ENCODE measurements around the gene ST8SIA2. TPM values are rescaled to one million over a fixed set of nuclear protein-coding genes. Genes with fewer than 3 reads are reported as not detected.

ST8SIA2 gene
- total RNA-seq, 1 donor from 2014 or later, result 13.6 TPM

GRCh38 chr15:92416557-92416956, 22.9 kb downstream of the ST8SIA2 start:
- H3K4me3 Mint-ChIP-seq, result no peak overlapping the region
- no peaks in the 10 kb centered on the region for H3K9me3 ChIP-seq (ENCODE audit: low read depth)
- H3K4me2 ChIP-seq, result no peak overlapping the region
- H3F3A ChIP-seq (ENCODE audit: low read depth), result peaks cover 7% of the 10 kb centered on the region
- H3K27me3 Mint-ChIP-seq (ENCODE audit: insufficient read depth, low read depth), result peaks cover 7% of the 10 kb centered on the region
- no peak for DNase-seq (ENCODE audit: low spot score)
- H3K79me2 ChIP-seq (ENCODE audit: low read depth), result no peaks in the 10 kb centered on the region
- TF ChIP-seq CTCF (IDR thresholded peaks at IDR 0.05) (no peak), EZH2 (IDR thresholded peaks at IDR 0.05) (no peak), EZH2phosphoT487 (IDR thresholded peaks at IDR 0.05) (no peak)
- no peaks in the 10 kb centered on the region for H3K36me3 ChIP-seq
- no peak overlapping the region for H3K9ac ChIP-seq
- peaks cover 19% of the 10 kb centered on the region for H3K4me1 Mint-ChIP-seq
- no peak overlapping the region for H2AFZ ChIP-seq (replicated peaks)
- peaks cover 22% of the 10 kb centered on the region for H3K4me1 ChIP-seq
- H3K27me3 ChIP-seq, result peaks cover 51% of the 10 kb centered on the region
- H3K27ac ChIP-seq, result no peak overlapping the region
- no peak overlapping the region for H3K27ac Mint-ChIP-seq
- no peak overlapping the region for H3K4me3 ChIP-seq
- peaks cover 60% of the 10 kb centered on the region for H3K36me3 Mint-ChIP-seq
- H4K20me1 ChIP-seq (ENCODE audit: low read depth), result peaks cover 43% of the 10 kb centered on the region
- H3K9me3 Mint-ChIP-seq, result peaks cover 7% of the 10 kb centered on the region

- Mint-ChIP-seq H3K4me1 (peaks cover 19% of the 10 kb centered on the region), H3K27ac (no peak overlapping the region), H3K27me3 (ENCODE audit: insufficient read depth, low read depth) (peaks cover 7% of the 10 kb centered on the region), H3K4me3 (no peak overlapping the region), H3K9me3 (peaks cover 7% of the 10 kb centered on the region), H3K36me3 (peaks cover 65% of the 10 kb centered on the region)
- H3K27me3 ChIP-seq, result peaks cover 40% of the 10 kb centered on the region
- peaks cover 7% of the 10 kb centered on the region for H3F3A ChIP-seq (ENCODE audit: low read depth)
- no peak for DNase-seq (ENCODE audit: low spot score)
- TF ChIP-seq EZH2phosphoT487 (IDR thresholded peaks at IDR 0.05) (no peak), CTCF (IDR thresholded peaks at IDR 0.05) (no peak), EZH2 (IDR thresholded peaks at IDR 0.05) (no peak)
- no peak overlapping the region for H3K9ac ChIP-seq
- H3K79me2 ChIP-seq (ENCODE audit: low read depth), result no peaks in the 10 kb centered on the region
- H2AFZ ChIP-seq (replicated peaks), result no peak overlapping the region
- no peak overlapping the region for H3K4me3 ChIP-seq
- no peak overlapping the region for H3K27ac ChIP-seq
- H3K4me2 ChIP-seq, result no peak overlapping the region
- no peaks in the 10 kb centered on the region for H3K9me3 ChIP-seq (ENCODE audit: low read depth)
- peaks cover 20% of the 10 kb centered on the region for H3K4me1 ChIP-seq
- H3K36me3 ChIP-seq, result no peaks in the 10 kb centered on the region
- H4K20me1 ChIP-seq (ENCODE audit: low read depth), result peaks cover 31% of the 10 kb centered on the region
These were observed 24.0 kb downstream of the ST8SIA2 start for GRCh38 chr15:92417716-92418115.

GRCh38 chr15:92418864-92419263, 25.2 kb downstream of the ST8SIA2 start:
- Histone ChIP-seq H3K79me2 (ENCODE audit: low read depth) (no peaks in the 10 kb centered on the region), H3K27ac (no peak overlapping the region), H3F3A (ENCODE audit: low read depth) (peaks cover 4% of the 10 kb centered on the region), H4K20me1 (ENCODE audit: low read depth) (peaks cover 23% of the 10 kb centered on the region), H3K27me3 (peaks cover 35% of the 10 kb centered on the region), H3K9me3 (ENCODE audit: low read depth) (no peaks in the 10 kb centered on the region), H3K4me3 (no peak overlapping the region), H3K9ac (no peak overlapping the region), H3K4me1 (peaks cover 11% of the 10 kb centered on the region), H3K4me2 (no peak overlapping the region), H3K36me3 (no peaks in the 10 kb centered on the region), H2AFZ (replicated peaks) (no peak overlapping the region)
- DNase-seq (ENCODE audit: low spot score), result no peak
- Mint-ChIP-seq H3K36me3 (peaks cover 66% of the 10 kb centered on the region), H3K27ac (no peak overlapping the region), H3K27me3 (ENCODE audit: insufficient read depth, low read depth) (peaks cover 9% of the 10 kb centered on the region), H3K4me1 (peaks cover 9% of the 10 kb centered on the region), H3K9me3 (peaks cover 7% of the 10 kb centered on the region), H3K4me3 (no peak overlapping the region)
- TF ChIP-seq CTCF (IDR thresholded peaks at IDR 0.05) (peak; percentile 14), EZH2 (IDR thresholded peaks at IDR 0.05) (no peak)

Measured in neural progenitor cell (in vitro differentiated cells).